Mesenchymal stem cell (in vitro differentiated cells and primary cell): ENCODE results near the gene INTS15.

Experiments used
- DNase-seq: peaks from one replicate; pipeline ENCODE4 v3.0.0-alpha.2; 2013
- H2AFZ ChIP-seq: one replicate; pipeline ENCODE4 v1.6.1; 2013; ENCODE audit warnings: low read depth, mild to moderate bottlenecking, control low read depth, inconsistent platforms, low read length, moderate library complexity
- H2AK5ac ChIP-seq: 2 replicates; pipeline ENCODE4 v1.6.1; 2013; ENCODE audit warnings: low read length, moderate library complexity, mild to moderate bottlenecking, inconsistent platforms; ENCODE audit not compliant: severe bottlenecking
- H2BK120ac ChIP-seq: one replicate; pipeline ENCODE4 v1.6.1; 2013; ENCODE audit warnings: low read depth, mild to moderate bottlenecking, inconsistent platforms, low read length, moderate library complexity
- H2BK12ac ChIP-seq, 2 experiments: one replicate each; pipeline ENCODE4 v1.6.1; 2013; ENCODE audit warnings: inconsistent platforms in 2 of 2, low read length in 2 of 2, mild to moderate bottlenecking in 2 of 2, moderate library complexity in 2 of 2, control low read depth in 1 of 2
- H2BK15ac ChIP-seq: one replicate; pipeline ENCODE4 v1.6.1; 2013; ENCODE audit warnings: mild to moderate bottlenecking, low read depth, inconsistent platforms; ENCODE audit not compliant: poor library complexity, severe bottlenecking
- H2BK5ac ChIP-seq: 2 replicates; pipeline ENCODE4 v1.6.1; 2013; ENCODE audit warnings: low read depth, mild to moderate bottlenecking, low read length, control low read depth, inconsistent platforms; ENCODE audit not compliant: poor library complexity, severe bottlenecking
- H3K14ac ChIP-seq, 2 experiments: one replicate each; pipeline ENCODE4 v1.6.1; 2013; ENCODE audit warnings: inconsistent platforms in 2 of 2, low read length in 2 of 2, control low read depth in 1 of 2, mild to moderate bottlenecking in 1 of 2, moderate library complexity in 1 of 2
- H3K18ac ChIP-seq, 2 experiments: one replicate each; pipeline ENCODE4 v1.6.1; 2013; ENCODE audit warnings: inconsistent platforms in 2 of 2, low read length in 2 of 2, control low read depth in 1 of 2, low read depth in 1 of 2, mild to moderate bottlenecking in 1 of 2
- H3K23ac ChIP-seq, 2 experiments: one replicate each; pipeline ENCODE4 v1.6.1; 2013; ENCODE audit warnings: inconsistent platforms in 2 of 2, low read length in 2 of 2, mild to moderate bottlenecking in 2 of 2, moderate library complexity in 2 of 2, control low read depth in 1 of 2
- H3K27ac ChIP-seq: 2 replicates; pipeline ENCODE4 v1.5.1; 2013; ENCODE audit warnings: mild to moderate bottlenecking, moderate library complexity, low read length, control low read depth, inconsistent platforms; ENCODE audit not compliant: poor library complexity, severe bottlenecking
- H3K27me3 ChIP-seq, 2 experiments: 2 replicates each; pipeline versions ENCODE4 v1.6.1 to v1.7.0; 2013; ENCODE audit warnings: low read length in 2 of 2, mild to moderate bottlenecking in 2 of 2, moderate library complexity in 2 of 2, control low read depth in 1 of 2, inconsistent platforms in 1 of 2; ENCODE audit not compliant: control insufficient read depth in 1 of 2, insufficient read depth in 1 of 2
- H3K36me3 ChIP-seq, 2 experiments: 2 replicates each; pipeline versions ENCODE4 v1.6.1 to v1.7.0; 2013; ENCODE audit warnings: low read length in 2 of 2, control low read depth in 1 of 2, inconsistent platforms in 1 of 2, low read depth in 1 of 2, mild to moderate bottlenecking in 1 of 2; ENCODE audit not compliant: insufficient read depth in 2 of 2, control insufficient read depth in 1 of 2
- H3K4ac ChIP-seq, 2 experiments: one replicate each; pipeline ENCODE4 v1.6.1; 2013; ENCODE audit warnings: inconsistent platforms in 2 of 2, low read length in 2 of 2, mild to moderate bottlenecking in 2 of 2, moderate library complexity in 2 of 2, control low read depth in 1 of 2, low read depth in 1 of 2
- H3K4me1 ChIP-seq: 2 replicates; pipeline ENCODE4 v1.6.1; 2013; ENCODE audit warnings: low read depth, low read length, control low read depth; ENCODE audit not compliant: control insufficient read depth, insufficient read depth
- H3K4me2 ChIP-seq: 2 replicates; pipeline ENCODE4 v1.6.1; 2013; ENCODE audit warnings: low read length, mild to moderate bottlenecking, inconsistent platforms; ENCODE audit not compliant: poor library complexity, severe bottlenecking
- H3K4me3 ChIP-seq, 2 experiments: 2 replicates each; pipeline versions ENCODE4 v1.5.1 to v1.7.0; 2013; ENCODE audit warnings: low read length in 2 of 2, mild to moderate bottlenecking in 2 of 2, control low read depth in 1 of 2, low read depth in 1 of 2; ENCODE audit not compliant: insufficient read depth in 1 of 2
- H3K79me1 ChIP-seq: replicated peaks from 2 replicates; pipeline ENCODE4 v1.6.1; 2013; ENCODE audit warnings: mild to moderate bottlenecking, control low read depth, low read length, inconsistent platforms; ENCODE audit not compliant: poor library complexity, severe bottlenecking
- H3K9ac ChIP-seq: 2 replicates; pipeline ENCODE4 v1.7.0; 2013; ENCODE audit warnings: mild to moderate bottlenecking, low read length, moderate library complexity
- H3K9me3 ChIP-seq: 2 replicates; pipeline ENCODE4 v1.7.0; 2013; ENCODE audit warnings: mild to moderate bottlenecking, low read length; ENCODE audit not compliant: control insufficient read depth
- H4K8ac ChIP-seq: one replicate; pipeline ENCODE4 v1.6.1; 2013; ENCODE audit warnings: inconsistent platforms, mild to moderate bottlenecking, low read length, moderate library complexity
- H4K91ac ChIP-seq: one replicate; pipeline ENCODE4 v1.6.1; 2013; ENCODE audit warnings: mild to moderate bottlenecking, low read length, inconsistent platforms
- WGBS: methylation state at CpG from one replicate; pipeline ENCODE4 v1.1.7; 2013; ENCODE audit warnings: mixed read lengths; 5-methylcytosine and 5-hydroxymethylcytosine counted together

Gene INTS15

DNA sequence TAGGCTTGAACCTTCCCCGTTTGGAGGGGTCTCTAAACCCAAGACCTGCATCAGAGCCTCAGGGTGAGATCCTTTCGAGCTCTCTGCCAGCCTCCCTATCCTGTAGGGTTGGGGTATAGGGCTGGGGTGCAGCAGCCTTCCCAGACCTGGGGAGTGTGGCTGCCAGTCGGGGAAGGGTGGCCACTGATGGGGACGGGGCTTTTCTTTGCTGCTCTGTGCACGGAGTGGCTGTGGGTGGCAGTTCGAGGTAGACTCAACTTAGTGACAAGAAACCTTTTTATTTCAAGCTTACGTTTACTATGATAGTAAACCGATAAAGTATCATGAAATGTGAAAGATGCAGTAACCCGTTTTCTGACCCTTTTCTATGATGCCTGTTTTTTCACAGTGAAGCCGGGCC lies 60.3 kb downstream of the INTS15 start:
- H3K9ac ChIP-seq, result no peak overlapping the region
- no peak overlapping the region for H2AK5ac ChIP-seq
- H3K18ac ChIP-seq, result no peak overlapping the region
- H3K79me1 ChIP-seq, result peaks cover 64% of the 10 kb centered on the region
- H3K4me3 ChIP-seq, result no peak overlapping the region
- no peak overlapping the region for H3K23ac ChIP-seq
- no peak overlapping the region for H4K8ac ChIP-seq
- no peak overlapping the region for H3K27ac ChIP-seq
- no peak overlapping the region for H4K91ac ChIP-seq
- no peak overlapping the region for H2BK5ac ChIP-seq
- no peaks in the 10 kb centered on the region for H3K27me3 ChIP-seq
- H2BK12ac ChIP-seq, result no peak overlapping the region
- no peak overlapping the region for H2BK120ac ChIP-seq
- H3K9me3 ChIP-seq, result peaks cover 2% of the 10 kb centered on the region
- no peak overlapping the region for H2BK15ac ChIP-seq
- no peak overlapping the region for H2AFZ ChIP-seq
- H3K14ac ChIP-seq, result no peak overlapping the region
- no peaks in the 10 kb centered on the region for H3K4me1 ChIP-seq
- WGBS, result 98% methylated on average over 10 of the region's 10 CpGs
- DNase-seq, result no peak
- H3K36me3 ChIP-seq, result peaks cover 73 to 97% of the 10 kb centered on the region in 2 experiments
- no peak overlapping the region for H3K4me2 ChIP-seq
- H3K4ac ChIP-seq, result no peak overlapping the region

DNA sequence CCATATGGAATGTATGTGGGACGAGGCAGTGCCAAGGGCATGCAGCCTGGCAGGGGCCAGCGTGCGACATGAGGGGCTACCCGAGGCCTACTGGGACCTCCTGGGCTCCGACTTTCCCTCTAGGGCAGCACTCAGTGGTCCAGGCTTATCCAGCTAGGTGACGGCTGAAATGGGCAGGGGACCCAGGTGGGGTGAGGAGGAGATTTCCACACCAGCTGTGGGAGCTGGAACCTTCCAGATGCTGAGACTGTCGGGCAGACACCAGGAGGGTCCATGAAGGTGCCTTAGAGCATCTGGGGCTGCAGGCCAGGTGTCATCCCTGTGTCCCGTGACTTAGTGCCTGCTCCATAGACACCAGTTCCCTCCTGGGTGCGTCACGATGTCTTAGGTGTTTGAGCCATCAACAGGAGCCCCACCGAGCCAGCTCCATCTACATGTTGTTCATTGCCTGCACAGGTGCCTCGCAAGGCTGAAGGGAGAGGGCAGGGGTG lies 60.7 kb downstream of the INTS15 start:
- peaks cover 77 to 99% of the 10 kb centered on the region in 2 experiments for H3K36me3 ChIP-seq
- H3K27ac ChIP-seq, result no peak overlapping the region
- no peak overlapping the region for H3K18ac ChIP-seq
- H2BK15ac ChIP-seq, result no peak overlapping the region
- peaks cover 67% of the 10 kb centered on the region for H3K79me1 ChIP-seq
- no peak for DNase-seq
- peaks cover 6% of the 10 kb centered on the region for H3K9me3 ChIP-seq
- no peaks in the 10 kb centered on the region for H3K27me3 ChIP-seq
- no peak overlapping the region for H2BK5ac ChIP-seq
- no peak overlapping the region for H2BK120ac ChIP-seq
- H3K4me1 ChIP-seq, result no peaks in the 10 kb centered on the region
- no peak overlapping the region for H2AFZ ChIP-seq
- 97% methylated on average over 12 of the region's 12 CpGs for WGBS
- no peak overlapping the region for H3K14ac ChIP-seq
- no peak overlapping the region for H4K91ac ChIP-seq
- no peak overlapping the region for H3K4ac ChIP-seq
- no peak overlapping the region for H3K4me3 ChIP-seq
- no peak overlapping the region for H2BK12ac ChIP-seq
- no peak overlapping the region for H3K4me2 ChIP-seq
- H3K9ac ChIP-seq, result no peak overlapping the region
- H3K23ac ChIP-seq, result no peak overlapping the region
- no peak overlapping the region for H4K8ac ChIP-seq
- H2AK5ac ChIP-seq, result no peak overlapping the region

DNA sequence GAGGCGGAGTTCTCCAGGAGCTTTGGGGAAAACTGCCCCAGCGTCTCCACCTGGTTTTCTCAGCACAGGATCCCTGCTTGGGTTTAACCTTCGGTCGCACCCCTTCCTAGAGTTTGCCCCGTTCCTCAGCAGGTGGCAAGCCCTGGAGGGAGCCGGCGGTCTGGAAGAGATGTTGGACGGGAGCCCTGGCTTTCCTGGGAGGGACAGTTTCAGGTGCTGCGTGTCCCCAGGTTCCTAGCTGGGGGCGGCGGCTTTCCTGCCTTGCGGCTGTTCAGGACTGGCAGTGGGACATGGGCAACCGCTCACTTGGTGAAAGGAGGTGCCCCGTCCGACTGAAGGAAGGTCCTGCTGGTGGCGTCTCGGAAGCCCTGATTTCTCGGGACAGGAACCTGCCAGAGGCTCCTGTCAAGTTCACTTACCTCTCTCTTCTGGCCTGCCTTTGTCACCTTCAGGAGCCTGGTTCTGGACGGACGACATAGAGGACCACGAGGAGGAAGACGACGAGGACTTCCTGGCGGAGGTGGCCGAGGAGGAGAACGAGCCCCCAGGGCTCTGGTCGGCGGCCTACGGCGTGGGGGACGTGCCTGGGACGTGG lies 62.1 kb downstream of the INTS15 start:
- no peak overlapping the region for H3K18ac ChIP-seq
- H3K4ac ChIP-seq, result no peak overlapping the region
- H2BK12ac ChIP-seq, result no peak overlapping the region
- H3K14ac ChIP-seq, result no peak overlapping the region
- H3K36me3 ChIP-seq, result peaks cover 70 to 99% of the 10 kb centered on the region in 2 experiments
- no peak overlapping the region for H4K8ac ChIP-seq
- H3K4me3 ChIP-seq, result no peak overlapping the region
- no peak overlapping the region for H3K9ac ChIP-seq
- peaks cover 9% of the 10 kb centered on the region for H3K9me3 ChIP-seq
- WGBS, result 99% methylated on average over 29 of the region's 32 CpGs
- H2BK120ac ChIP-seq, result no peak overlapping the region
- no peak overlapping the region for H4K91ac ChIP-seq
- no peak overlapping the region for H2AK5ac ChIP-seq
- no peaks in the 10 kb centered on the region for H3K4me1 ChIP-seq
- H2BK15ac ChIP-seq, result no peak overlapping the region
- H3K4me2 ChIP-seq, result no peak overlapping the region
- H3K79me1 ChIP-seq, result peaks cover 66% of the 10 kb centered on the region
- no peaks in the 10 kb centered on the region for H3K27me3 ChIP-seq
- H3K27ac ChIP-seq, result no peak overlapping the region
- no peak overlapping the region for H2AFZ ChIP-seq
- H3K23ac ChIP-seq, result no peak overlapping the region
- no peak for DNase-seq
- H2BK5ac ChIP-seq, result no peak overlapping the region

- Histone ChIP-seq H3K27ac (no peak overlapping the region), H2BK120ac (no peak overlapping the region), H4K8ac (no peak overlapping the region), H3K18ac (no peak overlapping the region), H4K91ac (peak overlapping the region; percentile 8), H3K36me3 (peaks cover 65 to 93% of the 10 kb centered on the region in 2 experiments), H2BK5ac (no peak overlapping the region), H3K4me1 (no peaks in the 10 kb centered on the region), H3K9me3 (peaks cover 9% of the 10 kb centered on the region), H2AFZ (no peak overlapping the region), H3K27me3 (no peaks in the 10 kb centered on the region), H2BK15ac (no peak overlapping the region), H2BK12ac (no peak overlapping the region), H3K9ac (no peak overlapping the region), H3K4me2 (no peak overlapping the region), H3K4me3 (peak overlapping the region in 1 of 2 experiments; percentile 23), H3K79me1 (peaks cover 61% of the 10 kb centered on the region), H3K23ac (no peak overlapping the region), H3K4ac (no peak overlapping the region), H2AK5ac (no peak overlapping the region), H3K14ac (no peak overlapping the region)
- no peak for DNase-seq
- WGBS, result over 99% methylated on average over 69 of the region's 75 CpGs
Observed at GRCh38 chr7:6652446-6653011, 62.7 kb downstream of the INTS15 start.
